ENCODE results near the gene ZNF594.

ZNF594 gene

GRCh38 chr17:5203908-5204294 lies 12.2 kb upstream of the ZNF594 start:
- Histone ChIP-seq H3K4me3 (ENCODE audit: low read depth, low read length, poor library complexity, severe bottlenecking) (no peak overlapping the region), H3K27ac (ENCODE audit: low read depth, low read length, poor library complexity, severe bottlenecking) (no peak overlapping the region), H3K36me3 (ENCODE audit: insufficient read depth, low read length) (no peaks in the 10 kb centered on the region), H3F3A (ENCODE audit: insufficient read depth, low read length) (no peaks in the 10 kb centered on the region), H3K9ac (ENCODE audit: low read length) (no peak overlapping the region), H2AFZ (ENCODE audit: low read length) (no peak overlapping the region), H3K79me2 (ENCODE audit: insufficient read depth, low read length) (no peaks in the 10 kb centered on the region), H3K4me1 (ENCODE audit: insufficient read depth, low read length, severe bottlenecking) (peaks cover 8% of the 10 kb centered on the region), H3K27me3 (ENCODE audit: insufficient read depth, low read length) (no peaks in the 10 kb centered on the region), H3K9me2 (ENCODE audit: low read depth, low read length) (no peaks in the 10 kb centered on the region), H3K4me2 (ENCODE audit: low read length) (no peak overlapping the region), H4K20me1 (ENCODE audit: insufficient read depth, low read length) (no peaks in the 10 kb centered on the region), H3K9me3 (ENCODE audit: low read length) (no peaks in the 10 kb centered on the region)
- TF ChIP-seq CTCF (IDR thresholded peaks at IDR 0.05; ENCODE audit: low read length): no peak
- TF ChIP-seq EZH2 (IDR thresholded peaks at IDR 0.05; ENCODE audit: borderline replicate concordance, low read length): no peak

GRCh38 chr17:5203178-5203907 lies 11.7 kb upstream of the ZNF594 start:
- Histone ChIP-seq H3K4me2 (ENCODE audit: low read length) (no peak overlapping the region), H2AFZ (ENCODE audit: low read length) (no peak overlapping the region), H3K36me3 (ENCODE audit: insufficient read depth, low read length) (no peaks in the 10 kb centered on the region), H3K9me2 (ENCODE audit: low read depth, low read length) (no peaks in the 10 kb centered on the region), H3K27me3 (ENCODE audit: insufficient read depth, low read length) (no peaks in the 10 kb centered on the region), H3K9me3 (ENCODE audit: low read length) (no peaks in the 10 kb centered on the region), H3K27ac (ENCODE audit: low read depth, low read length, poor library complexity, severe bottlenecking) (no peak overlapping the region), H3K4me1 (ENCODE audit: insufficient read depth, low read length, severe bottlenecking) (peaks cover 13% of the 10 kb centered on the region), H3K79me2 (ENCODE audit: insufficient read depth, low read length) (no peaks in the 10 kb centered on the region), H4K20me1 (ENCODE audit: insufficient read depth, low read length) (no peaks in the 10 kb centered on the region), H3F3A (ENCODE audit: insufficient read depth, low read length) (no peaks in the 10 kb centered on the region), H3K4me3 (ENCODE audit: low read depth, low read length, poor library complexity, severe bottlenecking) (no peak overlapping the region), H3K9ac (ENCODE audit: low read length) (no peak overlapping the region)
- TF ChIP-seq EZH2 (IDR thresholded peaks at IDR 0.05; ENCODE audit: borderline replicate concordance, low read length) (no peak), CTCF (IDR thresholded peaks at IDR 0.05; ENCODE audit: low read length) (no peak)

- Histone ChIP-seq H3F3A (ENCODE audit: insufficient read depth, low read length) (no peaks in the 10 kb centered on the region), H3K27me3 (ENCODE audit: insufficient read depth, low read length) (no peaks in the 10 kb centered on the region), H3K79me2 (ENCODE audit: insufficient read depth, low read length) (no peaks in the 10 kb centered on the region), H3K9me3 (ENCODE audit: low read length) (no peaks in the 10 kb centered on the region), H3K27ac (ENCODE audit: low read depth, low read length, poor library complexity, severe bottlenecking) (no peak overlapping the region), H3K4me1 (ENCODE audit: insufficient read depth, low read length, severe bottlenecking) (peaks cover 18% of the 10 kb centered on the region), H2AFZ (ENCODE audit: low read length) (no peak overlapping the region), H3K9me2 (ENCODE audit: low read depth, low read length) (no peaks in the 10 kb centered on the region), H3K4me3 (ENCODE audit: low read depth, low read length, poor library complexity, severe bottlenecking) (no peak overlapping the region), H4K20me1 (ENCODE audit: insufficient read depth, low read length) (no peaks in the 10 kb centered on the region), H3K4me2 (ENCODE audit: low read length) (no peak overlapping the region), H3K9ac (ENCODE audit: low read length) (no peak overlapping the region), H3K36me3 (ENCODE audit: insufficient read depth, low read length) (no peaks in the 10 kb centered on the region)
- TF ChIP-seq EZH2 (IDR thresholded peaks at IDR 0.05; ENCODE audit: borderline replicate concordance, low read length) (no peak), CTCF (IDR thresholded peaks at IDR 0.05; ENCODE audit: low read length) (no peak)
Observed at GRCh38 chr17:5201011-5201410, 9.3 kb upstream of the ZNF594 start.
